ENCODE data around the gene XPO5. TPM values are rescaled to one million over a fixed set of nuclear protein-coding genes. Genes with fewer than 3 reads are reported as not detected.
A peak's percentile ranks its signal among the peaks of the same experiment; 100 is the strongest.
"Not testable (repeated sequence)": the region's sequence is repeated elsewhere in the genome, so short reads cannot be mapped to it uniquely, and the experiment has no call there.

XPO5 gene
- total RNA-seq: 47.9 TPM

DNA sequence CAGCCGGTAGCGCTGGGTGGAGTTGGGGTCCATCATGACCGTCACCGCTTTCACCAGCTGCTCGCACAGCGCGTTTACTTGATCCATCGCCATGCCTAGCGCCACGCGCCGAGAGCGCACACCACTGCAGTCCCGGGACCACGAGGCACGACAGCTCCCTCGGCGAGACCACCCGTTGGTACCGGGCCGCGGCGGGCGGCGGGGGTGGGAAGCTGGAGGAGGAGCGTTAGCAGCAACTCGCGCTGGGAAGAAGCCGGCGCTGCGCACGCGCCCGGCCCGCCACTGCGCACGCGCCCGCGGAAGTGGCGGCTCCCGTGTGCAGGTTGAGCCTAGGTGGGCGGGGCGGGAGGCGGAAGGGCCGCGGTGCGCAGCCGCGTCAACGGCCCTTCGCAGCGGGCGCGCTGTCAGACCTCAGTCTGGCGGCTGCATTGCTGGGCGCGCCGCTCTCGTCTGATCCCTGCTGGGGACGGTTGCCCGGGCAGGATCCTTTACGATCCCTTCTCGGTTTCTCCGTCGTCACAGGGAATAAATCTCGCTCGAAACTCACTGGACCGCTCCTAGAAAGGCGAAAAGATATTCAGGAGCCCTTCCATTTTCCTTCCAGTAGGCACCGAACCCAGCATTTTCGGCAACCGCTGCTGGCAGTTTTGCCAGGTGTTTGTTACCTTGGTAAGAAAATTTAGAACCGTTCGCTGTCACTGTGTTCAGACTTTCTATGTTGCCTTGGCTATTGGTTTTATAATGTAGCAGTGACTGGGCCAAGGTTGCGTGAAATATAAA lies at the start of gene XPO5, which contains the start of gene POLH:
Gene XPO5, minus strand, starts transcription at position 267 of the 780 bp plus-strand sequence. Its CDS starts 174 bp downstream, at position 93.
Gene POLH, plus strand, starts transcription at position 414 of the 780 bp plus-strand sequence. CDS start 6,135 bp downstream, outside the sequence.
- peak; percentile 89 for DNase-seq (ENCODE audit: low spot score)

DNA sequence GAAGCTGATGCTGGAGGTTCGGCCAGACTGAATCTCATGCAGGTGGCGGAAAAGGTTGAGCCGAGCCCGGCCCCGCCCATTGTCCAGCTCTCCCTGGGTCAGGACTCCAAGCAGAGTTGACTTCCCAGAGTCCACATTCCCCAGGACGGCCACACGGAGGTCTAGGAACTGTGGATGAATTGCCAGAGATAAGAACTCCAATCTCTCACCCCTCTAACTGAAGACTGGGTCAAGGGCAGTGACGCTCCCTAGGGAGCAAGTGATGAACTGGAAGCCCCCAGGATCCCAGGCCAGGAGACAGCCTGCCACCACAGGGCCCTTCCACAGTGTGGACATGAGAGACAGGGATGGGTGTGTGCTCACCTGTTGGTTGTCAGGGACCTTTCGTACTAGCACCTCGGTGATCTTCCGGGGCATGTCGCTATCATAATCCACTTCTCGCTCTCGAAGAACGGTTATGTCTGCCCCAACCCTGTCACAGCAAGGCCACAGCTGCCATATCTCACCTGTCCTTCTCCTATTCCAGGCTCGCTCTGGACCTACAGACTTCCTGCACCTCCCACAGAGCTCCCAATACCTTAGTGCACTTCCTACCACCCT lies 49.7 kb upstream of the XPO5 start:
- no peak for DNase-seq (ENCODE audit: low spot score)

DNA sequence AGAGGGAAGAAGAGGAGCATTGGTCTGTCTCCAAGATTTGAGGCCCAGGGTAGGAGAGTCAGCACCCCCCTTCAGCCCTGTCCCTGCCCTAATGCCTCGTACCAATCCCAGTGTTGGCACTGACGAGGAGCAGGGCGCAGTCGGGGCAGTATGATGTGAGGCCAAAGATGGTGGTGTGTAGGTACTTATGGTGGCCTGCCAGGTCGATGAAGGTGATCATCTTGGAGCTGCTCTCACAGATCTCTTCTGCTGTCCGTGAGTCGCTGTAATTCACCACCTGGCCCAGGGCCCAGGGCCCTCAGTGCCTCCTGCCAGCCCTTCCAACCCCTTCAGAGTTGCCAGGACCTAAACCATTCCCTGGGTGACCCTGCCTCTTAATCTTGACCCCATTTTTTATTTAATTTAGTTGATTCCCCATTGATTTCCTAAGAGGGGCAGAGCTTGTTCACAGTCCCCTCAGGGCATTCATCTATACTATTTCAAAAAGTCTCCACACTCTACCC lies 49.0 kb upstream of the XPO5 start:
- no peak for DNase-seq (ENCODE audit: low spot score)

DNA sequence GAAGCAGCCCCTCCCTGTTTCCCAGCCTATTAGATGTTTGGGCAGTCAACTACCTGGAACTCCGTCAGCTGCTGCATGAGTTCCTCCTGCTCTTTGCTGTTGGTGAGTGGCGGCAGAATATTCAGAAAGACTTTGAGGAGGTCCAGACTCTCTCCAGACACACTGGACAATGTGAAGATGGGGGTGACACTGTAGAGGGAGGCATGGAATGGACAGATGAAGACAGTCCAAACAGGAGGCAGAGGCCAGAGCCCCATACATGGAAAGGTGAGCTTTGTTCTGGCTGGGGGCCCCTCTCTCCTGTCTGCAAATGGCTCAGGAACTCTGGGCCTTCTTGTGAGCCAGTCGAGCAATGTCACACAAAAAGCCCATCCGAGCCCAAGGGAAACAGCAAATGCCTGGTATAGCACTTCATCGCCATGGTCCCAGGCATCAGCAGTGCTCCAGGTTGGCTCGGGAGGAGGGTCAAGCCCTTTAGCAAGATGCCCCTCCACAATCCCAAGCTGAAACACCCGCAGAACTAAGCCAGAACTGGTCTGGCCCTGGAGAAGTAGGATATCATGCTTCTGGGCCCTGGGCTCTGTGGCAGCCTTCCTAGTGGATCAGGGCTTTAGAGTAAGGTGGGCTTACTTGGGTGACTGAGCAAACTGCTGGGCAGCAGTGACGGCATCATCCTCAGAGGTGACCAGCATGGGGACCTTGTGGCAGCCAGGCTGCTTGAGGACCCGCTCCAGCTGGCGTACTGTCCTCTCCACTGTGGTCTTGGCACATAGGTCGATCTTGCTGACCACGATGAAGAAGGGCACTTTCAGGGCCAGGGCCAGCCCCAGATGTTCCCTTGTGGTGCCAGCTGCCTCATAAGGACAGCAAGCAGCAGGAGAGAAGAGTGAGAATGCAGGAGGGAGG lies 48.3 kb upstream of the XPO5 start:
- DNase-seq (ENCODE audit: low spot score): no peak

DNA sequence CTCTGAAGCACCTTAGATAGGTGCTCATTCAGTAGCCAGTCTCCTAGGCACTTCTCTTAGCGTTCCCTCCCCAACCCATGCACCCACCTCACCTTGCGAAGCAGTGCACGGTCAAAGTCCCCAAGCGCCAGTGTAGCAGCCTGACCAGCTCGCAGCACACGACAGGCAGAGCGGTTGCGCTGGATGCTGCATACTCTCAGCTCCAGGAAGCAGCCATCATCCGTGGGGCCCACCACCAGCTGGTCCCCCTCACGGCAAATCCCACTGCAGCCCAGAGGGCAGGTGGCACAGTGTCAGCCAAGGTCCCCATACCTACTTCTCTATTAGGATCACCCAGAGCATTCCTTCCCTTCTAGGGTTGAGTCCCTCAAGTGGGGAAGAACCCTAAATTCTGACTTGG lies 46.7 kb upstream of the XPO5 start:
- DNase-seq (ENCODE audit: low spot score): no peak

DNA sequence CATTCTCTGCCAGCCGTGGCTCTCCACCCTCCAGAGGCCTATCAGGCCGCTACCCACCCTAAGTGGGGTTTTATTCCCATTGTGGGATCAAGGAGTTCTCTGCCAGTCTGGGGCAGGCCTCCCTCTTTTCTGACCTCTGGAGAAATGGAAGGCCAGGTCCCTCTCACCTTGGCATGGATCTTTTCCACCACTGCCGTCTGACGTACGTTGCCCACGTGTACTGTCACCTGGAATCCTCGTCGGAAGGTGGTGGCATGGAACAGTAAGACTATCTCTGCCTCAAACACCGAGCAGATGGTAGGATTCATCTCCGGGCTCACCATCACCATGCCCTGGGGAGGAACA lies 46.0 kb upstream of the XPO5 start:
- DNase-seq (ENCODE audit: low spot score): no peak

DNA sequence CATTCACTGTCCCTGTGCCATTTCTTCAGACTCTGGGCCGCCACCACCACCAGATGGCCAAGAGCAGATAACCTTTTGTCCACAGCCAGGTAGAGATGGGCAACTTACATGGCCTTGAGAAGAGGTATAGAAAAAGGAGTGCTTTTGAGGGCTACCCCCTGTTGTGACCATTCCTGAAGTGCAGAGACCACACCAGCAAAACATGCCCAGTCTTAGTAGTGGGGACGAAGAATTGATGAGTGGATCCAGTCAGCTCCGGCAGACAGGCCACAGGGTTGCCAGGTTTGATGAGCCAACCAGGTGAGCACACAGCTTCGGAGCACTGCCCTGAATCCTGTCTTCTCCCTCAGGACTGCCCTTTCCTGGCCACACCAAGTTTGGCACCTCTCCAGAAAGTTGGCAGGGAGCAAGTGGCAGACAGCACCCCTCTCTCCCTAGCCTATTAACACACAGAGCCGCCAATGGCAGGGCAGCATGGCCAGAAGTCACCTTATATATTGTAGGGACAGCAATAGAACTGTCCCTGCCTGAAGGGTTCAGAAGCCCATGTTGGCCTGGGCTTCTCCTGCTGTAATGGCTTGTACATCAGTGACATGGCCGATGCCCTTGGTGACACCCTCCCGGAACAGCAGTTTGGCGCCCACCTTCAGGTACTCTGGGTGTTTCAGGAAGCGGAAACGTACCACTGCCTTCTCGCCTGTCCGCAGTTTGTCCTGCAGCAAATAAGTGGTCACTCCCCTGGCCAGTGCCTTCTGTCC lies 45.4 kb upstream of the XPO5 start:
- no peak for DNase-seq (ENCODE audit: low spot score)

DNA sequence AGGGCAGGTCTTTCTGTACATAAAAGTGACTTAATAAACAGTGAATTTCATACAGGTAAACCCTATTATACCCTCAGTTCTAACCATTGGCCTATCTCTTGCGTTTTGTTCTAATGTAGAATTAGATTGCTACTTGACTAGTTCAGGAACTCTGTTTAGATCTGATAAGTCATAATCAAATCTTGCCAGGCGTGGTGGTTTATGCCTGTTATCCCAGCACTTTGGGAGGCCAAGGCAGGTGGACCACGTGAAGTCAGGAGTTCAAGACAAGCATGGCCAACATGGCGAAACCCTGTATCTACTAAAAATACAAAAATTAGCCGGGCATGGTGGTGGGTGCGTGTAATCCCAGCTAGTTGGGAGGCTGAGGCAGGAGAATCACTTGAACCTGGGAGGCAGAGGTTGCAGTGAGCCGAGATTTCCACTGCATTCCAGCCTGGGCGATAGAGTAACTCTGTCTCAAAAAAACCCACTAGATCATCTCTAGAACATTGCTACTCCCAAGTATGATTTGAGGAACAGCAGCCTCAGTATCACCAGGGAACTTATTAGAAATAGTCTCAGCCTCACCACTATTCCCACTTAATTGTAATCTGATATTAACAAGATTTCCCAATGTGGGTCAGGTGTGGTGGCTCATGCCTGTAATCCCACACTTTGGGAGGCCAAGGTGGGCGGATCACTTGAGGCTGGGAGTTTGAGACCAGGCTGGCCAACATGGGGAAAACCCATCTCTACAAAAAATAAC lies 41.1 kb upstream of the XPO5 start:
- DNase-seq (ENCODE audit: low spot score): no peak

DNA sequence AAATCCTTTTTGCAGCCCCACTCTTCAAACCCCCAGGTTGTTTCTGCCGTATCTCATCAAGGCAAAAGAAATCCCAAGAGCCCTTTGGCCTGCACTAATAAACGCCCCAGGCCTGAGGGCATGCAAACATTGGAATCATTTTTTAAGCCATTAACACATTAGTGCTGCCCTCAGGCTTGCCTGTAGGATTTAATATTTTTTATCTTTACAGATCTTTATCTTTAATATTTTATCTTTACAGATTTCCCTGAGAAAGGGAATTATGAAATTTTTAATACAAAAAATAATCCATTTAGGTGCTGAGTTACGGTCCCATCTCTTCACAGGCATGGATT lies 38.5 kb upstream of the XPO5 start:
- no peak for DNase-seq (ENCODE audit: low spot score)

DNA sequence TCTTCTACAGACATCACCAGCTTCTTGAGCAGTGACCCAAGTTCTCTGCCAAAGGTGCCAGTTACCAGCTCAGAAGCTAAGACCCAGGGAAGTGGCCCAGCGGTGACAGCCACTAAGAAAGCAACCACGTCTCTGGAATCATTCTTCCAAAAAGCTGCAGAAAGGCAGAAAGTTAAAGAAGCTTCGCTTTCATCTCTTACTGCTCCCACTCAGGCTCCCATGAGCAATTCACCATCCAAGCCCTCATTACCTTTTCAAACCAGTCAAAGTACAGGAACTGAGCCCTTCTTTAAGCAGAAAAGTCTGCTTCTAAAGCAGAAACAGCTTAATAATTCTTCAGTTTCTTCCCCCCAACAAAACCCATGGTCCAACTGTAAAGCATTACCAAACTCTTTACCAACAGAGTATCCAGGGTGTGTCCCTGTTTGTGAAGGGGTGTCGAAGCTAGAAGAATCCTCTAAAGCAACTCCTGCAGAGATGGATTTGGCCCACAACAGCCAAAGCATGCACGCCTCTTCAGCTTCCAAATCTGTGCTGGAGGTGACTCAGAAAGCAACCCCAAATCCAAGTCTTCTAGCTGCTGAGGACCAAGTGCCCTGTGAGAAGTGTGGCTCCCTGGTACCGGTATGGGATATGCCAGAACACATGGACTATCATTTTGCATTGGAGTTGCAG lies 38.0 kb upstream of the XPO5 start:
- no peak for DNase-seq (ENCODE audit: low spot score)

DNA sequence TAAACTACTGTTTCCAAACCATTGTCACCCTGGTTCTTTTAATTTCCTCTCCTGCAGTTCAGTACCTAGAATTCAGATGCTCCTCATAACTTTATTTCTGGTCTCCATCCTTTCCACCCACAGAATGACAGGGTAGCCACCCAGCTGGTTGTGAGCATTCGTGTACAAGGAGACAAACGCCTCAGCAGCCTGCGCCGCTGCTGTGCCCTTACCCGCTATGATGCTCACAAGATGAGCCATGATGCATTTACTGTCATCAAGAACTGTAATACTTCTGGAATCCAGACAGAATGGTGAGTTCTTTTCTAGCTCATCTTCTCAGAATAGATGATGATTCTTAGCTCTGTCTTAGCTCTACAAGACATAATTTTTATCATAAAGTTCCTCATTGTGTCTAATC lies 34.6 kb upstream of the XPO5 start:
- DNase-seq (ENCODE audit: low spot score): no peak

DNA sequence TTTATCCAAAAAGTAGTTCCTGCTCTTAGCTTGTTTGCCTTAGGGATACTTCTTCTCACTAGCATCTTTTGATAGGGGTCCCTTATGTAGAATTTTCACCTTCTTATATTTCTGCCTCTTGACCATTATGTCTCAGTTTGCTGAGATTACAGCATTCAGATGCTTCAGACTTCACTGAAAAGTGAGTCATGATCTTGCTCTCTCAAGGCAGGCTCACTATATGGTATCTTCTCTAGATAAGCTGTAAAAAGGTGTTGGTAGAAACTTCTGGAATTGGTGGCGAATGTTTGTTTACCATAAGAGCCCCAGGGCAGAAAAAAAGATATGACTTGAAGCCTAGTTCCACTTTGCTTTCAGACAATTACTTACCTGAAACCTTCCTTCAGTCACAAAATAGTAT lies 33.6 kb upstream of the XPO5 start:
- no peak for DNase-seq (ENCODE audit: low spot score)

DNA sequence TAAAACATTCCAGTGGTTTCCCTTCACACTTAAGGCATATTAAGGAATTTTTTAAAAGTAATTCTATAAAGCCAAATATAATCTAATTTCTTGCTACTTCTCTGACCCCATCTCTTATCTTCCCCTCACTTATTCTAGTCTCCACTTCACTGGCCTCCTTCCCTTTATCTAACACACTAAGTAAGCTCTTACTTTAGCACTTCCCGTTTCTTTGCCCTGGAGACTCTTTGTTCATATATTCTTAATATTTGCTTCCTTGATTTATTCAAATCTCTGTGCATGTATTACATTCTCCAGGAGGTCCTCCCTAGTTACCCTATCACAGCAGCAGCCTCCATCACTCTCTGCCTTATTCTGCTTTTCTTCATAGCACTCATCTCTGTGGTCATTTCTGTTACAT lies 33.0 kb upstream of the XPO5 start:
- DNase-seq (ENCODE audit: low spot score): no peak

DNA sequence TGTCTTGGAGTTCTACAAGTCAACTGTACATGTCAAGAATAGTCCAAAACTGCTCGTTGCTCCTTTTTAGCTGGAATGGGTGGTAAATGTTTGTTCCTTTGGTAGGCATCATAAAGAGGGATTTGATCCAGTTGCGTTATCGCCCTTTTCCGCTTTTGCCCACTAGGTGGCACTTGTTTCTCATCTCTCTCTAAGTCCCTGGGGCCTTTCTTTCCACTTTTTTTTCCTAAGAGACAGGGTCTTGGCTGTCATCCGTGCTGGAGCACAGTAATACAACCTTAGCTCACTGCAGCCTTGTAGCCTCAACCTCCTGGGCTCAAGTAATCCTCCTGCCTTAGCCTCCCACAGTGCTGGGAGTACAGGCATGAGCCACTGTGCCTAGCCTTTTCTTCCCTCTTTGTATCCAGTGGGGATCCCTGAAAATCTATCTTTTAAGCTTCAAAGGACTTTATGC lies 32.5 kb upstream of the XPO5 start:
- DNase-seq (ENCODE audit: low spot score): peak; percentile 68

DNA sequence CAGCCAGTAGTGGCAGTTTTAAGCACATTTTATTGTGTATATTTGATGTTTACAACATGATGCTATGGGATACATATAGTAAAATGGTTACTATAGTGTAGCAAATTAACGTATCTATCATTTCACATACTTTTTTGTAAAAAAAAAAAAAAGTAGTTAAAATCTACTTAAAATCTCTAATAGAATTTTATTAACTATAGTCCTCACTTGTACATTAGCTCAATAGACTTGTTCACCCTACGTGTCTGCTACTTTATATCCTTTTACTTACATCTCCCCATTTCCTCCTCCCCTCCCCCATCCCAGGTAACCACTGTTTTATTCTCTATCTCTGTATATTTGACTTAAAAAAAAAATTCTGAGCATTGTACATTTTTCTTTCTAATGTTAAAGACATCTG lies 30.2 kb upstream of the XPO5 start:
- no peak for DNase-seq (ENCODE audit: low spot score)

DNA sequence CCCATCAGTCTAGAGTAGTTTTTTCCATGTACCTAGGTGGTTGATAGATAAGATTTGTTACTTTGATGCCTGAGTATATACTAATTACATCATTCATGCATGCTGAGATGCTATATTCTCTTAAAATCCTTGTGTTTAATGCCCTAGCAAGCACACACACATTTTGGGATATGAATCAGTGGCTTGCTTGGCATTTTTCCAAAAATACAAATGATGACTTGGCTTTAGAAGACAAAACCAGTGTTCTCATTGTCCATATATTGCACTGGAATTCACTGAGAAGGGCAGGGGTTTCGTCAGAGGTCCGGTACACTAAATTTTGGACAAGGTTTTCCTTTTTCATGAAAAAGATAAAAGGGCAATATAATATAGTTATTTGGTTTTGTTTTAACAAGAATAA lies 28.3 kb upstream of the XPO5 start:
- no peak for DNase-seq (ENCODE audit: low spot score)

DNA sequence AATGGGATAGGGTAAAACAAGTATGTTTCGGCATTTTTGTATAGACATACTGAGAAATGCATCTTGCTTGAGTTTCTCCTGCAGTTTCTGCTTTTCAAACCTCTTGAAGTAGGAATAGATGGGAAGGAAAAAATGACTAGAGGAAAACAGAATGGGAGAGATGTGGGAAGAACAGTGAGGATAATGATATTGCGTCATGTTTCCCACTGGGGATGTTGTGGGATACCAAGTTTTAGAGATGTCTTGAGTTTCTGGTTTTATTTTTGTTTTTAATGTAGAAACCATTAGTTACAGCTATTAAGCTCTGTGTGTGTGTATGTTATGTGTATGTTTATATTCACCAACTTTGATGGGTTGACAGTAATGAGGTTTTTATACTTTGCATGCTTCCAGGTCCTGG lies 24.8 kb upstream of the XPO5 start:
- no peak for DNase-seq (ENCODE audit: low spot score)

DNA sequence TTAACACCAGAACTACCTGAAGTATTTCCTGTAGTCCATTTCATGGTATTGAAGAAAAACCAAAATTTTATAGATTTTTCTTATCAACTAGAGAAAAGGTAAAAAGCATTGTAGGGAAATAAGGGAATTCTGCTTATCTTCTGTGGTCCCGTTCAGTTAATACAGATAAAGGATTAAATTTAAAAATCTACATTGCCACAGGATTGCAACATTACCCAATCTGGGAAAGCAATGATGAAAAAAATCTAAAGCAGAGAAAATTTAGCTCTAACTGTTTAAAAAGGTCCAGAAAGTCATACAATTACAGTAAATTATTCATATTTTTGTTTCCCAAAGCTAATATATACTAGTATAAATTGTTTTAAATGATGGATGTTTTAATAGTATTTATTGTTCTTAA lies 18.1 kb upstream of the XPO5 start:
- no peak for DNase-seq (ENCODE audit: low spot score)

DNA sequence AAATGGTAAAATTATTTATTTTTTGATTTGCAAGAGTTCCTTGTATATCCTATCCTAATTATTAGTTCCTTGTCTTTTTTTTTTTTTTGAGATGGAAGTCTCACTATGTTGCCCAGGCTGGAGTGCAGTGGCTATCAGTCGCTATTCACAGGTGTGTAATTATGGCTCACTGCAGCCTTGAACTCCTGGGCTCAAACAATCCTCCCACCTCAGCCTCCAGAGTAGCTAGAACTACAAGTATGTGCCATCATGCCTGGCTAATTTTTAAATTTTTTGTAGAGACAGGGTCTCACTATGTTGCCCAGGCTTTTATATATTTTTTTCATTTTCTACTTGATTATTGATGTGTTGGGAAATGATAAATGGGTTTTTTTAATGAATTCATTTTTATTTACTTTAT lies 13.7 kb upstream of the XPO5 start:
- not testable (repeated sequence) for DNase-seq (ENCODE audit: low spot score)

DNA sequence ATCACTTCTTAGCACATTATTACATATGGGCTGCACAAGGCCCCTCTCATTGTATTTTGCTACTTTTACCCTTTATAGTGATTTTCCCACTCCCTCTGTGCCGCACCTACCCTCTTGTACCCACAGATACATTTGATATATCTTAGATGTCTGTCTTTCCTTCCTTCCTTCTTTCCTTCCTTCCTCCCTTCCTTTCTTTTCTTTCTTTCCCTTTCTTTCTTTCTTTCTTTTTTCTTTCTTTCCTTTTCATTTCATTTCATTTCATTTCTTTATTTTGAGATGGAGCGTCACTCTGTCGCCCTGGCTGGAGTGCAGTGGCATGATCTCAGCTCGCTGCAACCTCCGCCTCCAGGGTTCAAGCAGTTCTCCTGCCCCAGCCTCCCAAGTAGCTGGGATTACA lies 12.4 kb upstream of the XPO5 start:
- no peak for DNase-seq (ENCODE audit: low spot score)
